ENCODE results near the gene NAP1L2. TPM values are rescaled to one million over a fixed set of nuclear protein-coding genes. Genes with fewer than 3 reads are reported as not detected.

NAP1L2 gene
- total RNA-seq, 1 experiment from 2014 or later, result not detected

DNA sequence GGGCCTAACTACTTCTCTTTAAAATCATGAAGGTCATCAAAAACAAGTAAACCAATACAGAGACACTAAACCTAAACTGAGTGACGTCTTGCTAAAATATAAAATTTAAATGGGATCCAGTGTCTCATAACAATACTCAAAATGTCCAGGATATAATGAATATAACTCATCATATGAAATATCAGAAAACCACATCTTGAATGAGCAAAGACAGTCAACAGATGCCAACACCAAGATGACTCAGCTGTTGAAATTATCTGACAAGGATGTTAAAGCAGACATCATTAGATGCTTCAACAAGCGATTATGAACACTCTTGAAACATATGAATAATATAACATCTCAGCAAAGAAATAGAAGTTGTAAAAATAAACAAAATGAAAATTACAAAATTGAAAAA lies 8.3 kb downstream of the NAP1L2 start:
- Histone ChIP-seq H3K9ac (ENCODE audit: low read length) (no peak overlapping the region), H3K4me2 (ENCODE audit: low read length) (no peak overlapping the region), H3K4me3 (replicated peaks in 1 of 2; ENCODE audit: low read depth in 1 of 2, low read length in 2 of 2) (no peak overlapping the region), H3K9me2 (ENCODE audit: insufficient read depth) (no peaks in the 10 kb centered on the region), H3K9me3 (ENCODE audit: control insufficient read depth in 1 of 2, insufficient read depth in 1 of 2, low read depth in 1 of 2, low read length in 2 of 2) (no peaks in the 10 kb centered on the region), H3K36me3 (ENCODE audit: control insufficient read depth in 1 of 2, insufficient read depth in 2 of 2, low read length in 2 of 2) (no peaks in the 10 kb centered on the region), H3K4me1 (ENCODE audit: control insufficient read depth in 1 of 2, insufficient read depth in 2 of 2, low read length in 2 of 2) (no peaks in the 10 kb centered on the region), H3K27me3 (ENCODE audit: insufficient read depth, low read length) (no peaks in the 10 kb centered on the region), H3K79me2 (ENCODE audit: insufficient read depth, low read length) (no peaks in the 10 kb centered on the region), H3K27ac (ENCODE audit: low read depth, low read length) (no peak overlapping the region), H2AFZ (ENCODE audit: low read depth, low read length, poor library complexity, severe bottlenecking) (no peak overlapping the region), H4K20me1 (ENCODE audit: insufficient read depth) (no peaks in the 10 kb centered on the region)
- DNase-seq (ENCODE audit: low read depth, low spot score) (no peak), ATAC-seq (no peak)
- ChIA-PET POLR2A (no interaction called here), RAD21 (ENCODE audit: low non-redundant PET in 1 of 2, low total read pairs in 2 of 2, uncharacterized antibody in 2 of 2, unreplicated experiment in 2 of 2) (no interaction called here), CTCF (no interaction called here)
- BruUV-seq (replicated peaks), result no TSS peak
- TF ChIP-seq POLR2AphosphoS5 (IDR thresholded peaks at IDR 0.05; ENCODE audit: low read depth, low read length), result no peak
- TF ChIP-seq EZH2phosphoT487 (IDR thresholded peaks at IDR 0.05; ENCODE audit: borderline replicate concordance), result no peak
- TF ChIP-seq SIN3A (IDR thresholded peaks at IDR 0.05; ENCODE audit: low read depth), result no peak
- TF ChIP-seq, protein P1, sequence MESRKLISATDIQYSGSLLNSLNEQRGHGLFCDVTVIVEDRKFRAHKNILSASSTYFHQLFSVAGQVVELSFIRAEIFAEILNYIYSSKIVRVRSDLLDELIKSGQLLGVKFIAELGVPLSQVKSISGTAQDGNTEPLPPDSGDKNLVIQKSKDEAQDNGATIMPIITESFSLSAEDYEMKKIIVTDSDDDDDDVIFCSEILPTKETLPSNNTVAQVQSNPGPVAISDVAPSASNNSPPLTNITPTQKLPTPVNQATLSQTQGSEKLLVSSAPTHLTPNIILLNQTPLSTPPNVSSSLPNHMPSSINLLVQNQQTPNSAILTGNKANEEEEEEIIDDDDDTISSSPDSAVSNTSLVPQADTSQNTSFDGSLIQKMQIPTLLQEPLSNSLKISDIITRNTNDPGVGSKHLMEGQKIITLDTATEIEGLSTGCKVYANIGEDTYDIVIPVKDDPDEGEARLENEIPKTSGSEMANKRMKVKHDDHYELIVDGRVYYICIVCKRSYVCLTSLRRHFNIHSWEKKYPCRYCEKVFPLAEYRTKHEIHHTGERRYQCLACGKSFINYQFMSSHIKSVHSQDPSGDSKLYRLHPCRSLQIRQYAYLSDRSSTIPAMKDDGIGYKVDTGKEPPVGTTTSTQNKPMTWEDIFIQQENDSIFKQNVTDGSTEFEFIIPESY (IDR thresholded peaks at IDR 0.05; ENCODE audit: extremely low read depth, insufficient replicate concordance, low read length), result no peak
- TF ChIP-seq ZNF274 (IDR thresholded peaks at IDR 0.05; ENCODE audit: low read depth, low read length), result no peak
- TF ChIP-seq, protein P2, sequence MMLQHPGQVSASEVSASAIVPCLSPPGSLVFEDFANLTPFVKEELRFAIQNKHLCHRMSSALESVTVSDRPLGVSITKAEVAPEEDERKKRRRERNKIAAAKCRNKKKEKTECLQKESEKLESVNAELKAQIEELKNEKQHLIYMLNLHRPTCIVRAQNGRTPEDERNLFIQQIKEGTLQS (IDR thresholded peaks at IDR 0.05), result no peak
- no peak for TF ChIP-seq POLR2A (IDR thresholded peaks at IDR 0.05; ENCODE audit: borderline replicate concordance, extremely low read depth, insufficient read depth, insufficient read length)
- no peak for TF ChIP-seq CTCF (IDR thresholded peaks at IDR 0.05 in 2 of 3, conservative IDR thresholded peaks at IDR 0.05 in 1 of 3; ENCODE audit: borderline replicate concordance in 1 of 3, insufficient read depth in 1 of 3, low read depth in 2 of 3, low read length in 2 of 3)
- TF ChIP-seq EGR1 (IDR thresholded peaks at IDR 0.05; ENCODE audit: low read depth), result no peak
- TF ChIP-seq SP1 (IDR thresholded peaks at IDR 0.05; ENCODE audit: low read depth), result no peak
- no peak for TF ChIP-seq REST (IDR thresholded peaks at IDR 0.05; ENCODE audit: low read depth)
- no peak for TF ChIP-seq EZH2 (IDR thresholded peaks at IDR 0.05)
- no peak for TF ChIP-seq CEBPB (IDR thresholded peaks at IDR 0.05; ENCODE audit: low read depth)
- no peak for TF ChIP-seq YY1 (IDR thresholded peaks at IDR 0.05; ENCODE audit: extremely low read depth, insufficient replicate concordance, low read depth, low read length)
- TF ChIP-seq ZFX (IDR thresholded peaks at IDR 0.05), result no peak
- no peak for TF ChIP-seq SRF (IDR thresholded peaks at IDR 0.05; ENCODE audit: low read depth)
- TF ChIP-seq FOSL1 (IDR thresholded peaks at IDR 0.05; ENCODE audit: low read depth), result no peak
- intact Hi-C loops (cut with micrococcal nuclease), result no loop called here

Measured in HCT116 (cell line).